Stomach (tissue), 9 donors: ENCODE measurements around the gene ATG10. TPM values are rescaled to one million over a fixed set of nuclear protein-coding genes. Genes with fewer than 3 reads are reported as not detected.
A peak's percentile ranks its signal among the peaks of the same experiment; 100 is the strongest.
"Not testable (repeated sequence)": the region's sequence is repeated elsewhere in the genome, so short reads cannot be mapped to it uniquely, and the experiment has no call there.

Experiments used
- DNase-seq, 2 donors: peaks; one replicate each; pipeline versions ENCODE4 v3.0.0 to v3.0.0-alpha.2; 2013 to 2019
- H3K27ac ChIP-seq, 5 donors: fragments of 200-600 bp in 4 of 5; sonication (generic) in 4 of 5; one replicate each; pipeline ENCODE4 v1.5.1; 2013 to 2019; ENCODE audit warnings: mild to moderate bottlenecking in 1 of 5, moderate library complexity in 1 of 5
- H3K27me3 ChIP-seq, 3 donors: fragments of 200-600 bp; sonication (generic); one replicate each; pipeline ENCODE4 v1.5.1; 2017 to 2019; ENCODE audit warnings: mixed run types in 1 of 3
- H3K36me3 ChIP-seq, 4 donors: fragments of 200-600 bp; sonication (generic); 1 replicate in 3 of 4; 2 replicates in 1 of 4; pipeline ENCODE4 v1.5.1; 2016 to 2019
- H3K4me1 ChIP-seq, 4 donors: fragments of 200-600 bp; sonication (generic); one replicate each; pipeline ENCODE4 v1.5.1; 2016 to 2019
- H3K4me3 ChIP-seq, 4 donors: fragments of 200-600 bp; sonication (generic) in 3 of 4; one replicate each; pipeline ENCODE4 v1.5.1; 2016 to 2019; ENCODE audit warnings: mild to moderate bottlenecking in 1 of 4
- H3K9me3 ChIP-seq, 4 donors: fragments of 200-600 bp; sonication (generic); one replicate each; pipeline ENCODE4 v1.5.1; 2016 to 2019
- EP300 ChIP-seq: sonication (generic); formaldehyde crosslinking; IDR thresholded peaks from one replicate; pipeline ENCODE4 v1.6.1; 2017; ENCODE audit warnings: antibody characterized with exemption
- POLR2A ChIP-seq, 4 donors: fragments of 450-650 bp; IDR thresholded peaks; one replicate each; pipeline ENCODE4 v1.6.1; 2016; ENCODE audit warnings: antibody characterized with exemption in 4 of 4, control low read depth in 2 of 4, mild to moderate bottlenecking in 1 of 4, moderate library complexity in 1 of 4
- POLR2AphosphoS5 ChIP-seq, 3 donors: sonication (generic); formaldehyde crosslinking; IDR thresholded peaks; one replicate each; pipeline ENCODE4 v1.6.1; 2016; ENCODE audit warnings: antibody characterized with exemption in 3 of 3
- WGBS, 5 donors: extraction: QIAGEN DNeasy Blood & Tissue Kit in 3 of 5; methylation state at CpG; one replicate each; pipeline versions ENCODE4 v1.1.5 to v1.1.7; 2013 to 2018; 5-methylcytosine and 5-hydroxymethylcytosine counted together
- intact Hi-C: fragments of 100-400 bp; cut with DNase I; formaldehyde crosslinking; loops from one replicate; pipeline ENCODE4 v1.15.1; 2023; ENCODE audit warnings: low total_unique reads
- polyA plus RNA-seq, 3 donors: library from polyadenylated mRNA; stranded (reverse); fragments of 200-250 nt; gene quantifications; one replicate each; pipeline ENCODE4 v1.2.3, GENCODE V29; 2013
- total RNA-seq, 5 donors: library from RNA; depleted of rRNA; stranded (reverse); fragments of >200 nt; gene quantifications; one replicate each; pipeline versions ENCODE4 v1.1.0 to v1.2.3, GENCODE V29; 2014 to 2016
- TF ChIP-seq, protein P1 (sequence below), 7 experiments: fragments of 450-650 bp in 4 of 7; fragments of 200-600 bp in 3 of 7; sonication (generic) in 3 of 7; IDR thresholded peaks; one replicate each; pipeline ENCODE4 v1.5.1; 2016 to 2019; ENCODE audit warnings: antibody characterized with exemption in 7 of 7, control low read depth in 2 of 7, mild to moderate bottlenecking in 1 of 7
- donor health status: healthy with polysubstance abuse.
- donor health status: Bipolar disorder and iron deficiency.
- donor health status: healthy.

Gene ATG10
- total and polyA plus RNA-seq, 8 donors = 0.58 to 16.5 (median 4.3) TPM

GRCh38 chr5:82058710-82059109 lies 86.9 kb downstream of the ATG10 start:
- H3K4me3 ChIP-seq = no peak overlapping the region
- H3K36me3 ChIP-seq = peaks cover 0 to 3% (median 0%) of the 10 kb centered on the region in 4 donors
- no peaks in the 10 kb centered on the region for H3K4me1 ChIP-seq
- H3K27me3 ChIP-seq = no peaks in the 10 kb centered on the region
- intact Hi-C loops = no loop called here
- no peak overlapping the region for H3K27ac ChIP-seq
- no peak for TF ChIP-seq POLR2A (IDR thresholded peaks at IDR 0.05)
- no peak for TF ChIP-seq EP300
- no peak for DNase-seq
- no peaks in the 10 kb centered on the region for H3K9me3 ChIP-seq
- WGBS, 5 donors = 57 to 90% (median 78%) methylated on average over 1 of the region's 1 CpG

- no peak for TF ChIP-seq POLR2AphosphoS5 (IDR thresholded peaks at IDR 0.05)
- no peak for TF ChIP-seq POLR2A (IDR thresholded peaks at IDR 0.05)
- TF ChIP-seq, protein P1, sequence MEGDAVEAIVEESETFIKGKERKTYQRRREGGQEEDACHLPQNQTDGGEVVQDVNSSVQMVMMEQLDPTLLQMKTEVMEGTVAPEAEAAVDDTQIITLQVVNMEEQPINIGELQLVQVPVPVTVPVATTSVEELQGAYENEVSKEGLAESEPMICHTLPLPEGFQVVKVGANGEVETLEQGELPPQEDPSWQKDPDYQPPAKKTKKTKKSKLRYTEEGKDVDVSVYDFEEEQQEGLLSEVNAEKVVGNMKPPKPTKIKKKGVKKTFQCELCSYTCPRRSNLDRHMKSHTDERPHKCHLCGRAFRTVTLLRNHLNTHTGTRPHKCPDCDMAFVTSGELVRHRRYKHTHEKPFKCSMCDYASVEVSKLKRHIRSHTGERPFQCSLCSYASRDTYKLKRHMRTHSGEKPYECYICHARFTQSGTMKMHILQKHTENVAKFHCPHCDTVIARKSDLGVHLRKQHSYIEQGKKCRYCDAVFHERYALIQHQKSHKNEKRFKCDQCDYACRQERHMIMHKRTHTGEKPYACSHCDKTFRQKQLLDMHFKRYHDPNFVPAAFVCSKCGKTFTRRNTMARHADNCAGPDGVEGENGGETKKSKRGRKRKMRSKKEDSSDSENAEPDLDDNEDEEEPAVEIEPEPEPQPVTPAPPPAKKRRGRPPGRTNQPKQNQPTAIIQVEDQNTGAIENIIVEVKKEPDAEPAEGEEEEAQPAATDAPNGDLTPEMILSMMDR (IDR thresholded peaks at IDR 0.05) = no peak
- TF ChIP-seq EP300 = no peak
- no peak overlapping the region for H3K27ac ChIP-seq
- peaks cover 0 to 3% (median 0%) of the 10 kb centered on the region in 4 donors for H3K36me3 ChIP-seq
- intact Hi-C loops = no loop called here
- H3K4me3 ChIP-seq = no peak overlapping the region
- H3K9me3 ChIP-seq = no peaks in the 10 kb centered on the region
- H3K4me1 ChIP-seq = no peaks in the 10 kb centered on the region
- DNase-seq = no peak
- H3K27me3 ChIP-seq = no peaks in the 10 kb centered on the region
Observed at GRCh38 chr5:82066791-82067190, 95.0 kb downstream of the ATG10 start.

- H3K36me3 ChIP-seq, DNase-seq, H3K27ac ChIP-seq, H3K9me3 ChIP-seq, H3K4me1 ChIP-seq, intact Hi-C loops, H3K4me3 ChIP-seq, H3K27me3 ChIP-seq: not testable (repeated sequence)
- WGBS, 5 donors = 79 to 98% (median 97%) methylated on average over 3 of the region's 3 CpGs
Observed at GRCh38 chr5:82068042-82068441, 96.2 kb downstream of the ATG10 start.

DNA sequence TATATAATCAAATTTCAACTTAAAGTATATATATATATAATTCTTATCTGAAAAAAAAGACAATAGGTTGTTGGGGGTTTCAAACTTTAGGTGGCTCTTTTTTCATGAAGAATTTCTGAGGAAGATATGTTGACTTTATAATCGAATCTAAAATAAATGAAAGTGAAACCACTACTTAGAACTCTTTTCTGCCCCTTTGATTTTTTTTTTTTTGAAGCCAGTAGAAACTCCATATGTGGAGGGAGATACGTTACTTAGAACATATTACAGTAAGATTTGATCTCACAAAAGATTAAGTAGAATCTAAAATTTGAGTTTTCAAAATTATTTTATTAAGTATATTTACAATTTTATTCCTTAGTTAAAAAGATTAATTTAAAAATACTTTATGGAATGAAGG lies 96.9 kb downstream of the ATG10 start:
- H3K9me3 ChIP-seq = no peaks in the 10 kb centered on the region
- H3K4me1 ChIP-seq = peaks cover 0 to 4% (median 0%) of the 10 kb centered on the region in 4 donors

DNA sequence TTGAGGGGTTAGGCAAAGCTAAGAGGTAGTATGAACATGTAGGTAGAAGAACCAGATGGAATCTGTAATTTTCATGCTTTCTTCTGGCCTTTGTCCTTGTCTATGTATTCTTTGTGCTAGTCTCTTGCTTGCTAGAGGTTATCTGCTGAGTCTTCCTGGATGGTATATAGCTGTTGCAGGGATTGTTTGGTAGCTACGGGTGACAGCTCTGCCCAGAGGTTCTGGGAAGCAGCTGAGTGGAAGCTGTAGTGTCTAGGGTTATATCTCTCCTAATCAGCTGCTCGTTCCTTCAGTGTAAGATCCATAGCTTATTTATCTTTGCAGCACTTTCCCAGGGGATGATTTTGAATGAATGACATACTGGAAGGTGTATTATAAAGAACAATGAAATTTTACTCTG lies 100.3 kb downstream of the ATG10 start:
- Histone ChIP-seq H3K27ac (no peak overlapping the region), H3K4me1 (peaks cover 0 to 4% (median 0%) of the 10 kb centered on the region in 4 donors), H3K9me3 (no peaks in the 10 kb centered on the region), H3K36me3 (no peaks in the 10 kb centered on the region), H3K4me3 (no peak overlapping the region), H3K27me3 (no peaks in the 10 kb centered on the region)
- WGBS, 5 donors = 75 to 81% (median 79%) methylated on average over 2 of the region's 2 CpGs
- intact Hi-C loops = no loop called here
- TF ChIP-seq POLR2A (IDR thresholded peaks at IDR 0.05) = no peak
- TF ChIP-seq EP300 = no peak
- DNase-seq = no peak

More for the DNA sequence above, 96.9 kb downstream of the ATG10 start:
- intact Hi-C loops = no loop called here
- no peak for DNase-seq
- Histone ChIP-seq H3K27me3 (no peaks in the 10 kb centered on the region), H3K36me3 (peaks cover 0 to under 1% (median 0%) of the 10 kb centered on the region in 4 donors), H3K4me3 (peak overlapping the region in 2 of 4 donors; percentile 0 to 8), H3K27ac (no peak overlapping the region)
- TF ChIP-seq, protein P1 (IDR thresholded peaks at IDR 0.05) = no peak
- TF ChIP-seq POLR2A (IDR thresholded peaks at IDR 0.05) (no peak), EP300 (no peak), POLR2AphosphoS5 (IDR thresholded peaks at IDR 0.05) (no peak)
- 18 to 35% (median 30%) methylated on average over 2 of the region's 2 CpGs for WGBS, 5 donors

- intact Hi-C loops = no loop called here
- no peak for DNase-seq
- Histone ChIP-seq H3K4me1 (peaks cover 0 to 4% (median 0%) of the 10 kb centered on the region in 4 donors), H3K27ac (no peak overlapping the region), H3K27me3 (no peaks in the 10 kb centered on the region), H3K9me3 (no peaks in the 10 kb centered on the region), H3K4me3 (no peak overlapping the region), H3K36me3 (no peaks in the 10 kb centered on the region)
- no peak for TF ChIP-seq POLR2AphosphoS5 (IDR thresholded peaks at IDR 0.05)
- no peak for TF ChIP-seq POLR2A (IDR thresholded peaks at IDR 0.05)
- no peak for TF ChIP-seq EP300
- TF ChIP-seq, protein P1 (IDR thresholded peaks at IDR 0.05) = no peak
- WGBS, 5 donors = 94 to 100% (median 98%) methylated on average over 1 of the region's 1 CpG
Observed at GRCh38 chr5:82073179-82073578, 101.4 kb downstream of the ATG10 start.
